HG02623 (cell line): ENCODE measurements around the gene USB1.

Experiments
- ATAC-seq: cut with Tn5 transposase; IDR thresholded peaks from one replicate; pipeline ENCODE4 v1.9.1; 2021; ENCODE audit warnings: moderate library complexity; ENCODE audit not compliant: unreplicated experiment

The USB1 gene

GRCh38 chr16:58045096-58045495 is 43.9 kb downstream of the USB1 start:
- no peak for ATAC-seq

DNA sequence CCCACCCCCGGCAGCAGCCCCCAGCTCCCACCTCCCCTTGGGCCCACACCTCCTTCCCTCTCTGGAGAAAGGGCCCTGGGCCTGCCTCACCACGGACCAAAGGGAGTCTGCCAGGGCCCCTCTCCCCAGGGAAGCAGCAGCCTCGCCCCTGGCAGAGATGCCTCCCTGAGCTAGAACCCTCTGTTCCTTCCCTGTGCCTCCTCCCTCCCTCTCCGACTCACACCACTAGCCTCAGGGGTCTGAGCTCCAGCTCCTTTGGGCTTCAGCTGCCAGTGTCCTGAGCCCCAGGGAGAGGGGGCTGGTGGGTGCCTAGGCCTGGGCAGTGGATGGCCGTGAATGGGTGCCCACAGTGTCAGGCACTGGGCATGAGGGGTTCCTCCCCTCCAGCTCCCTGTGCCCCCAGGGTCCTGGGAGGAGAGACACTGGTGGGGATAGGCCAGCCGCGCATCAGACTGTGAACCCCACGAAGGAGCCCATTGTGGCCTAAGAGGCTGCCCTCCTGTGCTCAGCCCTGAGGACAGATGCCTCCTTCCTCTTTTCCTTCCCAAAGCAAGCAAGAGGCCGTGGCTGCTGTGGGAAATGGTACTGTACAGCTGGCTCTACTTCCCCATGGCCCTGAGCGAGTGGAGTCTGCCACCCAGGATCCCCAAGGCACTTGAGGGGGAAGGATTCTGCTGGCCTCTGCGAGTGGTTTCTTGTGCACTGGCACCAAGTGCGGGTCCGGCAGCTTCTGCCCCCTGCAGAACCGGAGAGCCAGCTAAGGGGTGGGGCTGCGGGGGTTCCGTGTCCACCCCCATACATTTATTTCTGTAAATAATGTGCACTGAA is 45.1 kb downstream of the USB1 start:
- no peak for ATAC-seq

DNA sequence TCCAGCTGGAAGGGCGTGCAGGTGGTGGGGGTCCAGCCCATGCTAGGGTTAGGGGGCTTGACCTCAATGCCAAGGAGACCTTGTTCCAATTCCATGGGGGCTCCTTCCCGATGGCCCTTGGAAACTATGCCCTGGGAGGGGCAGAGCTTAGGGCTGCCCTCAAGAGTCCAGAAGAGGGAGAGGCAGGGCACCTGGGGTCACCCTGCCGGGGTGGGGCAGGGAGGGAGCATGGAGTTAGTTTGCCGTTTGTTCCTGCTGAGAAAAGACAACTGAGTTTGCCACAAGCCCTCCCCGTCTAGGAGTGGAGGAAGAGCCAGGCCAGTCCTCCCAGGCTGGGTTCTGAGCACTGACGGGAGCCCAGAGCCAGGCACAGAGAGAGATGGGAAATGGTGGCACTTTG is 45.7 kb downstream of the USB1 start:
- ATAC-seq = no peak

- no peak for ATAC-seq
Observed at GRCh38 chr16:58047557-58048348, 46.5 kb downstream of the USB1 start.

DNA sequence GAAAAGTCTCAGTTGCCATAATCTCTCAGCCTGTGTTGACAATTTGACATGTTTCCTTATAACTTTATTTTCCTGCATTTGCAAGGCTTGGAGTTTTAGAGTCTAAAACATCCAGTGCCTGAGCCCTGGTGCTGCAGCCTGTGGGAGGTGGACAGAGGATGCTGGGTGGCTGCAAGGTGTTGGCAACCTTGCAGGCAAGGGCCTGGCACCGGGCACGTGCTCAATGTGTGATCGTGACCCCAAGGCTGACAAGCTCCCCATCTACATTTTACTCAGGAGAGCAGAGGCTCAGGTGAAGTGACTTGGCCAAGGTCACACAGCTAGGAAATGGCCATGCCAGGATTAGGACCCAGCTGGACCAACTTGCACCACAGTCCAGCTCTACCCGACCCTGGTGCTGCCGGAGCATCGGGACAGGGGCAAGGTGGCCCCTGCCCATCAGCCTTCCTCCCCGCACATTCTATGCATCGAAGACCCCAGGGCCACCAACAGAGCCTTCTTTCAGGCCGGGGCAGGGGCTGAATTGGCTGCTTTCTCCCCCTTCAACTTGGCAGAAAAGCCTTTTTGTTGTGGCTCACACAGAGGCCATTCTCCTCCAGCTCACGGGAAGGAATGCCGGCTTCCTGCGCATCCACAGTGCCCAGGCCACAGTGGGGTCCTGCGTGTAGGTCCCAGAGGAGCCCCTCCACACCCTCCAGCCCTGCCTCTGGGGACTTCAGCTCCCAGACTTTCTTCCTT is 47.5 kb downstream of the USB1 start:
- no peak for ATAC-seq

DNA sequence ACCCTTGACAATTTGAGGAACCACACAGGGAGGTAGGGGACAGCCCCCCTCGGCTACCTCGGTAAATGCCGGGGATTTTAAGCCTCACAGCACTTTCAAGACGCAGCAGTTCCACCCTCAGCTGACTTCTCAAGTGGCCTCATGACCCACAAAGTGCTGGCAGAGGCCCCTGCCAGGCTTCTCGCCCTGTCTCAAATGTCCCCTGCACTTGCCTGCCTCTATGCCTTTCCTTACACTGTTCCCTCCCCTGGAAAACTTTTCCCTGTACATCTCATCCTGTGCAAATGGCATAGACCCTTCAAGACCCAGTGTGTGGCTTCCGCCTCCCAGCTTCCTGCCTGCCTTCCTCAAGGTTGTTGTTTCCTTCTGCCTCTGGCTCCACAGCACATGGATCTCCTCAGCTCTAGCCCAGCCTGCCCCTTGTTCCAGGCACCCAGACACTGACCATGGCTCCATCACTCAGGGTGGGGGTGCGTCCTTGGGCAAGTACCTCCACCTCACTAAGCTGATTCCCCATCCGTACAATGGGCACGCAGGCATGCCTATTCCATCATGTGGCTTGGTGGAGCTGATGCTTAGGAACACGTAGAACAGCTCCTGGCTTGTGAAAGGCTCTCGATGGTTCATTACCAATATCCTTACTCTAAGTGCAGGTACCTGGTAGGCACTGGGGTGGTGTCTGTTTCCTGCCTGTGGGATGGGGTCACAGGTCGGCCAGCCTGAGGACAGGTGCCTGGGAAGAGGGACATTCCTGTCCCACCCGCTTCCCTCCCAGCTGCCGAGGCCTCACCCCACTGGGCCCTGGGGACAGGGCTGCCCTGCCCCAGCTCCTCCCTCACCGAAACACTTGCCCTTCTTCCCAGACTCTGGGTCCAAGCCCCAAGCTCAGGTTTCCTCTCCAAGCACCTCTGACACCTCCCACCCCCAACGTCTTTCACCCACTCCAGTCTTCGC is 48.3 kb downstream of the USB1 start:
- ATAC-seq = no peak

GRCh38 chr16:58051296-58051695 is 50.1 kb downstream of the USB1 start:
- ATAC-seq = no peak

DNA sequence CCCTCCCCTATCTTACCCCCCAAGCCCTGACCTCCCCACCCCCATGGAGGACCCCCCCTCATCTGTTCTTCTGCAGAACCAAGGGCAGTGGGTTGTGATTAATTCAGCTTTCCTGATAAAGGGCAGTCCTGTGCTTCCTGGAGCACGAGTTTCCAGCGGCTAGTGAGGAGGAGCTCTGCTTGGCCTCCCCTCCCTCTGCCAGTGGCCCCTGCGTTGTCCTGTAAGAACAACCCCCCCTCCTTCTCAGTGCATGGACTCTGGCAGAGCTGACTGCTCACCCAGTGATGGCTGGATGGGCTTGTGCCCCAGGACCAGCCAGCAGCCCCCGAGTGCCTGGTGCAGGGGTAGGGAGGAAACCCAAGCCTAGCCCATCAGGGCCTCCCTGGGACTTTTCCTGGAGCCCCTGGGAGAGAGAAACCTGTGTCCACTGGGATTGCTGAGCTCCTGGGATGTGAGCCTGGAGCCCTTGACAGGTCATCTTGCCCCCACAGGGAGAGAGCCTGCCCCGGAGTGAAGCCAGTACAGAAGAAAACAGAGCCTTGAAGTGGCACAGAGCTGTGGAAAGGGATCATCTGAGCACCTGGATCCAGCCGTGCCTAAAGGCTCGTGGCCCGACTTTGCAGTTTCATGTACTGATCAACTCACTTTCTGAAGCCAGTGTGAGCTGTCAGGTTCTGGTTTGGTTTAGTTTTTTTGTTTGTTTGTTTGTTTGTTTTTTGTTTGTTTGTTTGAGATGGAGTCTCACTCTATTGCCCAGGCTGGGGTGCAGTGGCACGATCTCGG is 50.8 kb downstream of the USB1 start:
- no peak for ATAC-seq

- no peak for ATAC-seq
Observed at GRCh38 chr16:58053682-58054005, 52.4 kb downstream of the USB1 start.

GRCh38 chr16:58054289-58054688 is 53.1 kb downstream of the USB1 start:
- no peak for ATAC-seq

GRCh38 chr16:58056580-58056979 is 55.4 kb downstream of the USB1 start:
- ATAC-seq = no peak

- ATAC-seq = no peak
Observed at GRCh38 chr16:58057121-58057520, 55.9 kb downstream of the USB1 start.

DNA sequence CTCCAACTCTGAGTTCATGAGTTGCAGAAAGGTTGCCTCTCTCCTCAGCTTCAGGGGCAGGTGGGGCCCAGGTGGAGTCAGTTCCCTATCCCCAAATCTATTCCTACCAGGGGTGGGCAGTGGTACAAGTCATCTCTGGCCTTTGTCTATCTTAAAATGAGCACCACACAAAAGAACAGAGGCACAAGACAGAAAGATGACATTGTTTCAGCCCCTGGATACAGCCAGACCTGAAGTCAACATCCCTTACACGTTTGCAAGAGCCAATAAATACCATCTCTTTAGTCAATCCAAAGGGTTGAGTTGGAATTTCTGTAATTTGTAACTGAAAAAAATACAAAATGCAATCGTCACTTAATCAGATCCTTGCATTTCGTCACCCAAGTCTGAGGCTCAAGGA is 56.6 kb downstream of the USB1 start:
- ATAC-seq = no peak

GRCh38 chr16:58062821-58063220 is 61.6 kb downstream of the USB1 start:
- ATAC-seq = no peak

DNA sequence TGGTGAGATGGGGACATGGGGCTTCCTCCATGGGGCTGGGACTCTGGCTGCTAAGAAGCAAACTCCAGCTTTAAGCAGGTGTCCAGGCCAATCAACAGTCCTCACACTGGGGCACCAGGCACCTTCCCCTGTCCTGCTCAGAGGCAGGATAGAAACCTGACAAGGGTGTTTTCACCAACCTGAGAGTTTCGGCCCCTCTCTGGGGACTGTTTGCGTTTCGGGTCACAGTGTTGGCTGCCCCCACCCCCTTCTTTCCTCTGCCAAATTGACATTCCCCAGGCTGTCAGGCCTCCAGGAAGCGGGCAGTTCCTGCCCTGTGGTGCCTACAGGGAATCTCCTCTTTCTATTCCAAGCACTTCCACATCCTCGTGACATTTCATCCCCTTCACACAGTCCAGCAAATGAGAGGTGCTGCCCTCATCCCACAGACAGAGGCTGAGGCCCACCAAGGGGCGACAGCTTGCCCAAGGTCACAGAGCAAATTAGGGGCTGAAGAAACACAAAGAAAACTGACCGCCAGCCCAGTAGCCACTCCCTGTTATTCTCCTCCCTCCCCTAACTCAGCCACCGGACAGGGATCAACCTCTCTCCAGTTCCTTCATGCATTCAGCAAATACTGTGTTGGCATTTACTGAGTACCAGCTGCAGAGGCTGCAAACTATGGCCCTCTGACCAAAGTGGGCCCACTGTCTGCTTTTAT is 62.3 kb downstream of the USB1 start:
- no peak for ATAC-seq

DNA sequence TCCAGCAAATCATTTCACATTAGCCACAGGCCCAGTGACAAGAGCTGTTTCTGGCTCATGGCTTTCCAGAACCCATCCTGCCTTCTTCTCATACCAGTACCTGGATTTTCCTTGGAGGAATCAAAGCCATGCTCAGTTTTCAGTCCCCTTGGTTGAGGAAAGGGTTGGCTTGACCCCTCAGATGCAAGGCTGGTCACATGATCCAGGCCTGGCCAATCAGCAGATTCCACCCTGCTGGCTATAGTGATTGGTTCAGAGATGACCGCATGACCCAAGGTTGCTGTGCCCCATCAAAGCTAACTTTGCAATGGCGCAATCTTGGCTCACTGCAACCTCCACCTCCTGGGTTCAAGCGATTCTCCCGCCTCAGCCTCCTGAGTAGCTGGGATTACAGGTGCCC is 69.4 kb downstream of the USB1 start:
- no peak for ATAC-seq
